Spleen (tissue), 11 donors: Measurements from ENCODE around the gene TRIM38. TPM values are rescaled to one million over a fixed set of nuclear protein-coding genes. Genes with fewer than 3 reads are reported as not detected.
"Not testable (repeated sequence)": the region's sequence is repeated elsewhere in the genome, so short reads cannot be mapped to it uniquely, and the experiment has no call there.

ENCODE experiments used
- DNase-seq: peaks from one replicate; pipeline ENCODE4 v3.0.0-alpha.2; 2020
- H3K27ac ChIP-seq, 8 donors: fragments of 200-600 bp; sonication (generic) in 7 of 8; 1 replicate in 4 of 8; 2 replicates in 4 of 8; pipeline versions ENCODE4 v1.5.0 to v1.8.0; 2016 to 2021; ENCODE audit warnings: inconsistent platforms in 4 of 8, mild to moderate bottlenecking in 4 of 8, moderate library complexity in 1 of 8
- H3K27me3 ChIP-seq, 7 donors: fragments of 200-600 bp; sonication (generic) in 6 of 7; replicated peaks in 1 of 7; 1 replicate in 4 of 7; 2 replicates in 3 of 7; pipeline versions ENCODE4 v1.5.0 to v1.8.0; 2016 to 2021; ENCODE audit warnings: inconsistent platforms in 3 of 7, mild to moderate bottlenecking in 1 of 7
- H3K36me3 ChIP-seq, 6 donors: fragments of 200-600 bp; sonication (generic) in 5 of 6; 1 replicate in 4 of 6; 2 replicates in 2 of 6; pipeline versions ENCODE4 v1.5.0 to v1.8.0; 2016 to 2021; ENCODE audit warnings: inconsistent platforms in 2 of 6
- H3K4me1 ChIP-seq, 6 donors: fragments of 200-600 bp; sonication (generic) in 5 of 6; 1 replicate in 3 of 6; 2 replicates in 3 of 6; pipeline versions ENCODE4 v1.5.0 to v1.8.0; 2016 to 2021; ENCODE audit warnings: inconsistent platforms in 3 of 6
- H3K4me3 ChIP-seq, 8 donors: fragments of 200-600 bp; sonication (generic) in 7 of 8; 1 replicate in 4 of 8; 2 replicates in 4 of 8; pipeline versions ENCODE4 v1.5.0 to v1.8.0; 2016 to 2021; ENCODE audit warnings: inconsistent platforms in 4 of 8, mild to moderate bottlenecking in 4 of 8, moderate library complexity in 2 of 8
- H3K9me3 ChIP-seq, 8 donors: fragments of 200-600 bp; sonication (generic) in 7 of 8; 1 replicate in 4 of 8; 2 replicates in 4 of 8; pipeline versions ENCODE4 v1.5.0 to v1.8.0; 2016 to 2021; ENCODE audit warnings: inconsistent platforms in 4 of 8
- CTCF ChIP-seq, 11 experiments: fragments of 200-600 bp in 7 of 11; fragments of 450-650 bp in 4 of 11; sonication (generic) in 4 of 11; IDR thresholded peaks in 8 of 11; conservative IDR thresholded peaks in 3 of 11; 1 replicate in 7 of 11; 2 replicates in 4 of 11; pipeline versions ENCODE4 v1.4.0 to v1.8.0; 2016 to 2021; ENCODE audit warnings: antibody characterized with exemption in 11 of 11, inconsistent platforms in 4 of 11, mild to moderate bottlenecking in 1 of 11
- POLR2A ChIP-seq, 3 donors: fragments of 450-650 bp; IDR thresholded peaks; one replicate each; pipeline ENCODE4 v1.5.1; 2017; ENCODE audit warnings: antibody characterized with exemption in 3 of 3, mild to moderate bottlenecking in 1 of 3
- POLR2AphosphoS5 ChIP-seq, 3 donors: sonication (generic); formaldehyde crosslinking; IDR thresholded peaks; one replicate each; pipeline ENCODE4 v1.5.1; 2017; ENCODE audit warnings: antibody characterized with exemption in 3 of 3
- WGBS, 5 donors: extraction: QIAGEN DNeasy Blood & Tissue Kit in 3 of 5; methylation state at CpG; one replicate each; pipeline versions ENCODE4 v1.1.5 to v1.1.7; 2013 to 2018; 5-methylcytosine and 5-hydroxymethylcytosine counted together
- intact Hi-C: fragments of 100-400 bp; cut with DNase I; formaldehyde crosslinking; loops from one replicate; pipeline ENCODE4 v1.15.0; 2023; ENCODE audit warnings: low total_unique reads
- polyA plus RNA-seq, 3 donors: library from polyadenylated mRNA; stranded (reverse); fragments of 200-250 nt; gene quantifications; one replicate each; pipeline ENCODE4 v1.2.1, GENCODE V29; 2013
- total RNA-seq, 7 donors: library from RNA; depleted of rRNA in 3 of 7; stranded (reverse); fragments of >200 nt in 3 of 7; fragmentation: NEBNext Ultra II Directional in 4 of 7; extraction: Animal tissue kit (Norgen Biotek cat#: 25700) in 4 of 7; gene quantifications; one replicate each; pipeline versions ENCODE4 v1.1.0 to v1.2.1, GENCODE V29; 2016 to 2021
- donor health status: healthy with polysubstance abuse.
- donor health status: DM: no; HTN: no; CAD: no; lungs with moderate emphysema.
- donor health status: DM: no; HTN: no; CAD: no.
- donor health status: Bipolar disorder and iron deficiency.
- donor health status: healthy.
- donor health status: DM: no; HTN: no; CAD: no.
- donor health status: DM: yes; HTN: yes; CAD: no.

The TRIM38 gene
- total and polyA plus RNA-seq, 10 donors, result 8.0 to 34.4 (median 28.1) TPM

GRCh38 chr6:25990172-25990873 lies 27.7 kb downstream of the TRIM38 start:
- peaks cover 0 to 41% (median 21%) of the 10 kb centered on the region in 6 donors for H3K36me3 ChIP-seq
- DNase-seq, result no peak
- H3K27me3 ChIP-seq, result no peaks in the 10 kb centered on the region
- peak in 1 of 3 donors; percentile 43 for TF ChIP-seq POLR2AphosphoS5 (IDR thresholded peaks at IDR 0.05)
- no peak for TF ChIP-seq CTCF (IDR thresholded peaks at IDR 0.05 in 8 of 11, conservative IDR thresholded peaks at IDR 0.05 in 3 of 11)
- no peak overlapping the region for H3K4me3 ChIP-seq
- H3K9me3 ChIP-seq, result no peaks in the 10 kb centered on the region
- 95 to 99% (median 98%) methylated on average over 2 of the region's 2 CpGs for WGBS, 5 donors
- H3K27ac ChIP-seq, result peak overlapping the region in 1 of 8 donors; percentile 13
- peaks cover 0 to 31% (median 26%) of the 10 kb centered on the region in 6 donors for H3K4me1 ChIP-seq
- intact Hi-C loops, result no loop called here

GRCh38 chr6:25991785-25992412 lies 29.3 kb downstream of the TRIM38 start:
- peak; percentile 96 for DNase-seq
- Histone ChIP-seq H3K27ac (peak overlapping the region; percentile 90 to 95 (median 94)), H3K9me3 (no peaks in the 10 kb centered on the region), H3K36me3 (peaks cover 0 to 25% (median 10%) of the 10 kb centered on the region in 6 donors), H3K27me3 (no peaks in the 10 kb centered on the region), H3K4me1 (peaks cover 0 to 31% (median 26%) of the 10 kb centered on the region in 6 donors), H3K4me3 (peak overlapping the region; percentile 34 to 75 (median 46))
- intact Hi-C loops, result no loop called here
- 0 to 2% (median 1%) methylated on average over 28 to 30 of the region's 30 CpGs for WGBS, 5 donors
- TF ChIP-seq POLR2A (IDR thresholded peaks at IDR 0.05) (no peak), POLR2AphosphoS5 (IDR thresholded peaks at IDR 0.05) (peak; percentile 83 to 89 (median 88)), CTCF (IDR thresholded peaks at IDR 0.05 in 8 of 11, conservative IDR thresholded peaks at IDR 0.05 in 3 of 11) (no peak)

GRCh38 chr6:25992413-25993340 lies 30.1 kb downstream of the TRIM38 start:
- DNase-seq, result peak; percentile 99
- intact Hi-C loops, result no loop called here
- Histone ChIP-seq H3K4me1 (peaks cover 0 to 31% (median 26%) of the 10 kb centered on the region in 6 donors), H3K27ac (peak overlapping the region; percentile 90 to 95 (median 94)), H3K4me3 (peak overlapping the region; percentile 34 to 75 (median 46)), H3K27me3 (no peaks in the 10 kb centered on the region), H3K36me3 (peaks cover 0 to 18% (median 5%) of the 10 kb centered on the region in 6 donors), H3K9me3 (no peaks in the 10 kb centered on the region)
- TF ChIP-seq POLR2A (IDR thresholded peaks at IDR 0.05) (peak; percentile 42 to 62 (median 62)), POLR2AphosphoS5 (IDR thresholded peaks at IDR 0.05) (peak; percentile 90 to 95 (median 93)), CTCF (IDR thresholded peaks at IDR 0.05 in 8 of 11, conservative IDR thresholded peaks at IDR 0.05 in 3 of 11) (peak; percentile 89 to 100 (median 99))
- WGBS, 5 donors, result 1 to 4% (median 1%) methylated on average over 28 to 52 of the region's 52 CpGs

GRCh38 chr6:25993341-25993684 lies 30.7 kb downstream of the TRIM38 start:
- H3K27me3 ChIP-seq, intact Hi-C loops, DNase-seq, H3K9me3 ChIP-seq: not testable (repeated sequence)
- peak overlapping the region; percentile 90 to 95 (median 94) for H3K27ac ChIP-seq
- peaks cover 0 to 31% (median 26%) of the 10 kb centered on the region in 6 donors for H3K4me1 ChIP-seq
- 45 to 57% (median 47%) methylated on average over 7 of the region's 7 CpGs for WGBS, 5 donors
- peaks cover 0 to 18% (median 5%) of the 10 kb centered on the region in 6 donors for H3K36me3 ChIP-seq
- H3K4me3 ChIP-seq, result peak overlapping the region; percentile 34 to 75 (median 46)
